HCT116 (cell line): ENCODE measurements around the gene ICE1. TPM values are rescaled to one million over a fixed set of nuclear protein-coding genes. Genes with fewer than 3 reads are reported as not detected.

Experiments used
- ATAC-seq: fragments of 200-7000 bp; cut with Tn5 transposase; 2 replicates; pipeline ENCODE4 v1.9.1; 2020; ENCODE audit warnings: mild to moderate bottlenecking, moderate library complexity
- BruUV-seq: library from RNA; stranded (reverse); fragments of 400-500 nt; replicated peaks from 2 replicates; lab custom pipeline; 2021; lab: Mats Ljungman, UMichigan
- CTCF ChIA-PET: fragments of 300-600 bp; sonication (Branson Sonifier 250); formaldehyde crosslinking; loops from one replicate; lab custom pipeline; 2021; ENCODE audit warnings: antibody characterized with exemption; lab: Charles Lee
- POLR2A ChIA-PET: fragments of 300-600, 350-600 bp; sonication (Branson Sonifier 250); formaldehyde crosslinking; loops from one replicate; lab custom pipeline; 2021; ENCODE audit warnings: antibody characterized with exemption; lab: Charles Lee
- RAD21 ChIA-PET, 2 experiments: fragments of 300-600 bp; sonication (Branson Sonifier 250); formaldehyde crosslinking; loops; one replicate each; lab custom pipeline; 2023; ENCODE audit warnings: low total read pairs in 2 of 2; ENCODE audit not compliant: uncharacterized antibody in 2 of 2, unreplicated experiment in 2 of 2, low non-redundant PET in 1 of 2; lab: Charles Lee
- DNase-seq: peaks from one replicate; pipeline ENCODE4 v3.0.0-alpha.2; 2010; ENCODE audit warnings: low read depth, low spot score
- H2AFZ ChIP-seq: fragments of 200-600 bp; shearing (Covaris generic), sonication (generic); 2 replicates; pipeline ENCODE4 v1.6.1; 2017; ENCODE audit warnings: low read depth, mixed run types, mixed read lengths, antibody characterized with exemption, low read length; ENCODE audit not compliant: poor library complexity, severe bottlenecking
- H3K27ac ChIP-seq: 2 replicates; pipeline ENCODE4 v1.5.1; 2012; ENCODE audit warnings: low read depth, low read length
- H3K27me3 ChIP-seq: fragments of 200-600 bp; sonication (generic); 2 replicates; pipeline ENCODE4 v1.6.1; 2016; ENCODE audit warnings: mixed run types, low read length, mixed read lengths; ENCODE audit not compliant: insufficient read depth
- H3K36me3 ChIP-seq, 2 experiments: fragments of 200-500 bp in 1 of 2; fragments of 200-600 bp in 1 of 2; sonication (Bioruptor generic) in 1 of 2; sonication (generic) in 1 of 2; 2 replicates each; pipeline versions ENCODE4 v1.5.1 to v1.6.1; 2014 to 2016; ENCODE audit warnings: low read length in 2 of 2, inconsistent platforms in 1 of 2, mixed read lengths in 1 of 2, mixed run types in 1 of 2; ENCODE audit not compliant: insufficient read depth in 2 of 2, control insufficient read depth in 1 of 2
- H3K4me1 ChIP-seq, 2 experiments: fragments of 200-600 bp in 1 of 2; sonication (generic) in 1 of 2; 2 replicates each; pipeline versions ENCODE4 v1.5.1 to v1.6.1; 2012 to 2017; ENCODE audit warnings: low read length in 2 of 2, inconsistent platforms in 1 of 2, mild to moderate bottlenecking in 1 of 2, mixed read lengths in 1 of 2, mixed run types in 1 of 2, moderate library complexity in 1 of 2; ENCODE audit not compliant: insufficient read depth in 2 of 2, control insufficient read depth in 1 of 2
- H3K4me2 ChIP-seq: fragments of 200-600 bp; sonication (generic); 2 replicates; pipeline ENCODE4 v1.6.1; 2017; ENCODE audit warnings: mixed run types, low read length, mixed read lengths
- H3K4me3 ChIP-seq, 2 experiments: fragments of 200-600 bp in 1 of 2; sonication (generic) in 1 of 2; replicated peaks in 1 of 2; 2 replicates each; pipeline ENCODE4 v1.5.1; 2011 to 2016; ENCODE audit warnings: low read length in 2 of 2, control low read depth in 1 of 2, low read depth in 1 of 2, mild to moderate bottlenecking in 1 of 2, mixed read lengths in 1 of 2, mixed run types in 1 of 2
- H3K79me2 ChIP-seq: fragments of 200-600 bp; sonication (generic); 2 replicates; pipeline ENCODE4 v1.6.1; 2017; ENCODE audit warnings: mild to moderate bottlenecking, mixed run types, low read length, moderate library complexity, mixed read lengths; ENCODE audit not compliant: insufficient read depth
- H3K9ac ChIP-seq: fragments of 200-600 bp; sonication (generic); 2 replicates; pipeline ENCODE4 v1.6.1; 2016; ENCODE audit warnings: low read length, mixed read lengths
- H3K9me2 ChIP-seq: fragments of 200-600 bp; sonication (generic), shearing (Covaris generic); 2 replicates; pipeline ENCODE4 v1.6.1; 2017; ENCODE audit warnings: mixed run types, mild to moderate bottlenecking, moderate library complexity; ENCODE audit not compliant: insufficient read depth
- H3K9me3 ChIP-seq, 2 experiments: fragments of 200-500 bp in 1 of 2; fragments of 200-600 bp in 1 of 2; sonication (Bioruptor generic) in 1 of 2; sonication (generic) in 1 of 2; 2 replicates each; pipeline ENCODE4 v1.6.1; 2014 to 2017; ENCODE audit warnings: low read length in 2 of 2, mixed read lengths in 2 of 2, inconsistent platforms in 1 of 2, low read depth in 1 of 2, mild to moderate bottlenecking in 1 of 2, mixed run types in 1 of 2, moderate library complexity in 1 of 2; ENCODE audit not compliant: control insufficient read depth in 1 of 2, insufficient read depth in 1 of 2
- H4K20me1 ChIP-seq: fragments of 200-600 bp; sonication (generic), shearing (Covaris generic); 2 replicates; pipeline ENCODE4 v1.6.1; 2017; ENCODE audit warnings: mixed run types, mild to moderate bottlenecking, moderate library complexity; ENCODE audit not compliant: insufficient read depth
- CBX3 ChIP-seq: IDR thresholded peaks from 2 replicates; pipeline ENCODE4 v1.6.1; 2012; ENCODE audit warnings: low read depth
- CEBPB ChIP-seq: IDR thresholded peaks from 2 replicates; pipeline ENCODE4 v1.6.1; 2012; ENCODE audit warnings: low read depth
- EGR1 ChIP-seq: IDR thresholded peaks from 2 replicates; pipeline ENCODE4 v1.6.1; 2012; ENCODE audit warnings: low read depth
- ELF1 ChIP-seq: IDR thresholded peaks from 2 replicates; pipeline ENCODE4 v1.6.1; 2012; ENCODE audit warnings: low read depth, borderline replicate concordance
- EZH2 ChIP-seq: fragments of 200-600 bp; sonication (generic); IDR thresholded peaks from 2 replicates; pipeline ENCODE4 v1.6.1; 2017; ENCODE audit warnings: antibody characterized with exemption, mixed run types
- FOSL1 ChIP-seq: IDR thresholded peaks from 2 replicates; pipeline ENCODE4 v1.6.1; 2012; ENCODE audit warnings: low read depth
- JUND ChIP-seq: IDR thresholded peaks from 2 replicates; pipeline ENCODE4 v1.6.1; 2012
- POLR2A ChIP-seq: IDR thresholded peaks from 2 replicates; pipeline ENCODE4 v1.7.0; 2011; ENCODE audit warnings: borderline replicate concordance; ENCODE audit not compliant: insufficient read depth, insufficient read length; ENCODE audit errors: extremely low read depth
- POLR2AphosphoS5 ChIP-seq: IDR thresholded peaks from 2 replicates; pipeline ENCODE4 v1.6.1; 2011; ENCODE audit warnings: mild to moderate bottlenecking, low read depth, low read length, moderate library complexity
- RAD21 ChIP-seq: IDR thresholded peaks from 2 replicates; pipeline ENCODE4 v1.6.1; 2012; ENCODE audit warnings: low read depth, mild to moderate bottlenecking
- SIN3A ChIP-seq: IDR thresholded peaks from 2 replicates; pipeline ENCODE4 v1.6.1; 2012; ENCODE audit warnings: low read depth
- SRF ChIP-seq: IDR thresholded peaks from 2 replicates; pipeline ENCODE4 v1.6.1; 2012; ENCODE audit warnings: low read depth
- TCF7L2 ChIP-seq: IDR thresholded peaks from 2 replicates; pipeline ENCODE4 v1.7.0; 2011; ENCODE audit warnings: borderline replicate concordance, inconsistent platforms; ENCODE audit not compliant: insufficient read depth, insufficient read length; ENCODE audit errors: extremely low read depth
- YY1 ChIP-seq: IDR thresholded peaks from 2 replicates; pipeline ENCODE4 v1.6.1; 2011; ENCODE audit warnings: low read length, low read depth, moderate library complexity, mild to moderate bottlenecking; ENCODE audit not compliant: insufficient replicate concordance; ENCODE audit errors: extremely low read depth
- ZFX ChIP-seq: fragments of 450-650 bp; IDR thresholded peaks from 2 replicates; pipeline ENCODE4 v1.6.1; 2017
- ZNF274 ChIP-seq: fragments of 200-500 bp; sonication (Bioruptor generic); IDR thresholded peaks from 2 replicates; pipeline ENCODE4 v1.6.1; 2014; ENCODE audit warnings: mild to moderate bottlenecking, low read depth, low read length, inconsistent platforms
- intact Hi-C: fragments of 100-400 bp; cut with micrococcal nuclease; formaldehyde crosslinking; loops from 2 replicates; pipeline ENCODE4 v1.10.0; 2022
- total RNA-seq: library from RNA; stranded (reverse); gene quantifications from one replicate; pipeline ENCODE4 v1.2.1, GENCODE V29; 2021; ENCODE audit not compliant: unreplicated experiment
- TF ChIP-seq, protein P1 (sequence below): IDR thresholded peaks from 2 replicates; pipeline ENCODE4 v1.6.1; 2012
- TF ChIP-seq, protein P2 (sequence below), 3 experiments: fragments of 200-600 bp in 1 of 3; sonication (generic) in 1 of 3; IDR thresholded peaks in 2 of 3; conservative IDR thresholded peaks in 1 of 3; 2 replicates each; pipeline ENCODE4 v1.5.1; 2012 to 2017; ENCODE audit warnings: low read depth in 2 of 3, low read length in 2 of 3, antibody characterized with exemption in 1 of 3, borderline replicate concordance in 1 of 3, control low read depth in 1 of 3, mild to moderate bottlenecking in 1 of 3, mixed read lengths in 1 of 3, mixed run types in 1 of 3, moderate library complexity in 1 of 3; ENCODE audit not compliant: insufficient read depth in 1 of 3
- TF ChIP-seq, protein P3 (sequence below): IDR thresholded peaks from 2 replicates; pipeline ENCODE4 v1.6.1; 2011; ENCODE audit warnings: mild to moderate bottlenecking, low read length, moderate library complexity; ENCODE audit not compliant: insufficient replicate concordance; ENCODE audit errors: extremely low read depth
- TF ChIP-seq, protein P4 (sequence below): IDR thresholded peaks from 2 replicates; pipeline ENCODE4 v1.6.1; 2012

ICE1 gene
- total RNA-seq, 1 experiment from 2014 or later: 30.0 TPM

DNA sequence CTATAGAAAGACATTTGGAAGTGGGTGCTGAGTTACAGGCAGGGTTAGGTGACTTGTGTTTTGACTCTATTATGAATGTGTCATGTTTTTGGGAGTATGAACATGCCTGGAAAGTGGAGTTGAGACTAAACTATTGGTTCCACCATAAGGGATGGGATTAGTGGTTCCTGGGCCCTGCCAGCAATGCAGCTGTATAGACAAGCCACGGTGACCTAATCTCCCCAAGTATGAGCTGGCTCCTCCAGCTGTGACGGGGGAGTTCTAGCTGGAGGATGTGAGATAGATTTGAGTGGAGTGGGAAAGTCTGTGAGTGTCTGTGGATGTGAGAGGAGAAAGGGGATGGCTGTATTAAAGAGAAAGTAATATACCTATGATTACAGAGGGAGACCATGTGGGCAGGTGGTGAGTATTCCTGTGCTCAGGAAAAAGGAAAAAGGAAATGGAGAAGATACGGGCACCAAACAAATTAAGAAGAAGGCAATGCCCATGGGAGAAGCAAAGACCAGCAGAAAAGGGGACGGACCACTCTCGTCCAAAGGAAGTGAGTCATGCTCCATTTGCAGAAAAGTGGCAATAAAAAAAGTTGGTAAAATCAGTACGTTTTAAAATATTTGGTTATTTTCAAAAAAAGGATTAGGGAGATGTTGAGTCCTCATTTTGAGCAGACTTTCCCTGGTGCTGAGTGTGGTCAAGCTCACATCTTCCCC, 48.3 kb upstream of the ICE1 start:
- H3K4me2 ChIP-seq: no peak overlapping the region
- intact Hi-C loops: no loop called here
- ATAC-seq (no peak), DNase-seq (no peak)
- H3K36me3 ChIP-seq: no peaks in the 10 kb centered on the region
- no peaks in the 10 kb centered on the region for H3K79me2 ChIP-seq
- no peaks in the 10 kb centered on the region for H3K27me3 ChIP-seq
- RAD21 ChIA-PET: no interaction called here
- no TSS peak for BruUV-seq
- H3K4me1 ChIP-seq: no peaks in the 10 kb centered on the region
- POLR2A ChIA-PET: no interaction called here
- no peak overlapping the region for H2AFZ ChIP-seq
- no peak overlapping the region for H3K9ac ChIP-seq
- no peaks in the 10 kb centered on the region for H3K9me2 ChIP-seq
- TF ChIP-seq EZH2 (no peak), ELF1 (no peak), YY1 (no peak), POLR2A (no peak), ZNF274 (no peak), ZFX (no peak), FOSL1 (no peak), EGR1 (no peak), RAD21 (no peak), JUND (no peak), CBX3 (no peak), TCF7L2 (no peak), CEBPB (no peak), POLR2AphosphoS5 (no peak), SRF (no peak), SIN3A (no peak)
- TF ChIP-seq, protein P1, sequence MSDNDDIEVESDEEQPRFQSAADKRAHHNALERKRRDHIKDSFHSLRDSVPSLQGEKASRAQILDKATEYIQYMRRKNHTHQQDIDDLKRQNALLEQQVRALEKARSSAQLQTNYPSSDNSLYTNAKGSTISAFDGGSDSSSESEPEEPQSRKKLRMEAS: no peak
- TF ChIP-seq, protein P2, sequence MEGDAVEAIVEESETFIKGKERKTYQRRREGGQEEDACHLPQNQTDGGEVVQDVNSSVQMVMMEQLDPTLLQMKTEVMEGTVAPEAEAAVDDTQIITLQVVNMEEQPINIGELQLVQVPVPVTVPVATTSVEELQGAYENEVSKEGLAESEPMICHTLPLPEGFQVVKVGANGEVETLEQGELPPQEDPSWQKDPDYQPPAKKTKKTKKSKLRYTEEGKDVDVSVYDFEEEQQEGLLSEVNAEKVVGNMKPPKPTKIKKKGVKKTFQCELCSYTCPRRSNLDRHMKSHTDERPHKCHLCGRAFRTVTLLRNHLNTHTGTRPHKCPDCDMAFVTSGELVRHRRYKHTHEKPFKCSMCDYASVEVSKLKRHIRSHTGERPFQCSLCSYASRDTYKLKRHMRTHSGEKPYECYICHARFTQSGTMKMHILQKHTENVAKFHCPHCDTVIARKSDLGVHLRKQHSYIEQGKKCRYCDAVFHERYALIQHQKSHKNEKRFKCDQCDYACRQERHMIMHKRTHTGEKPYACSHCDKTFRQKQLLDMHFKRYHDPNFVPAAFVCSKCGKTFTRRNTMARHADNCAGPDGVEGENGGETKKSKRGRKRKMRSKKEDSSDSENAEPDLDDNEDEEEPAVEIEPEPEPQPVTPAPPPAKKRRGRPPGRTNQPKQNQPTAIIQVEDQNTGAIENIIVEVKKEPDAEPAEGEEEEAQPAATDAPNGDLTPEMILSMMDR (IDR thresholded peaks at IDR 0.05 in 2 of 3, conservative IDR thresholded peaks at IDR 0.05 in 1 of 3; ENCODE audit: borderline replicate concordance in 1 of 3, insufficient read depth in 1 of 3, low read depth in 2 of 3, low read length in 2 of 3): no peak
- TF ChIP-seq, protein P3, sequence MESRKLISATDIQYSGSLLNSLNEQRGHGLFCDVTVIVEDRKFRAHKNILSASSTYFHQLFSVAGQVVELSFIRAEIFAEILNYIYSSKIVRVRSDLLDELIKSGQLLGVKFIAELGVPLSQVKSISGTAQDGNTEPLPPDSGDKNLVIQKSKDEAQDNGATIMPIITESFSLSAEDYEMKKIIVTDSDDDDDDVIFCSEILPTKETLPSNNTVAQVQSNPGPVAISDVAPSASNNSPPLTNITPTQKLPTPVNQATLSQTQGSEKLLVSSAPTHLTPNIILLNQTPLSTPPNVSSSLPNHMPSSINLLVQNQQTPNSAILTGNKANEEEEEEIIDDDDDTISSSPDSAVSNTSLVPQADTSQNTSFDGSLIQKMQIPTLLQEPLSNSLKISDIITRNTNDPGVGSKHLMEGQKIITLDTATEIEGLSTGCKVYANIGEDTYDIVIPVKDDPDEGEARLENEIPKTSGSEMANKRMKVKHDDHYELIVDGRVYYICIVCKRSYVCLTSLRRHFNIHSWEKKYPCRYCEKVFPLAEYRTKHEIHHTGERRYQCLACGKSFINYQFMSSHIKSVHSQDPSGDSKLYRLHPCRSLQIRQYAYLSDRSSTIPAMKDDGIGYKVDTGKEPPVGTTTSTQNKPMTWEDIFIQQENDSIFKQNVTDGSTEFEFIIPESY: no peak
- TF ChIP-seq, protein P4, sequence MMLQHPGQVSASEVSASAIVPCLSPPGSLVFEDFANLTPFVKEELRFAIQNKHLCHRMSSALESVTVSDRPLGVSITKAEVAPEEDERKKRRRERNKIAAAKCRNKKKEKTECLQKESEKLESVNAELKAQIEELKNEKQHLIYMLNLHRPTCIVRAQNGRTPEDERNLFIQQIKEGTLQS: no peak
- TF ChIP-seq, all 23 proteins: peak for 0
- CTCF ChIA-PET: no interaction called here
- H3K4me3 ChIP-seq: no peak overlapping the region
- H3K9me3 ChIP-seq: no peaks in the 10 kb centered on the region
- no peak overlapping the region for H3K27ac ChIP-seq
- no peaks in the 10 kb centered on the region for H4K20me1 ChIP-seq
